ENCODE data around the gene DDX19B.
A peak's percentile ranks its signal among the peaks of the same experiment; 100 is the strongest.

DDX19B gene

GRCh38 chr16:70375636-70376611 is 76.9 kb downstream of the DDX19B start:
- TF ChIP-seq SIN3A (IDR thresholded peaks at IDR 0.05; ENCODE audit: borderline replicate concordance, insufficient read depth, low read length) (no peak), POLR2AphosphoS5 (IDR thresholded peaks at IDR 0.05; ENCODE audit: low read depth, low read length) (no peak), TAF1 (IDR thresholded peaks at IDR 0.05; ENCODE audit: borderline replicate concordance, insufficient read depth, low read length) (no peak), FOXP2 (optimal IDR thresholded peaks at IDR 0.05; ENCODE audit: borderline replicate concordance, extremely low read depth, extremely low read length, insufficient read depth) (no peak)
- TF ChIP-seq, protein P1, sequence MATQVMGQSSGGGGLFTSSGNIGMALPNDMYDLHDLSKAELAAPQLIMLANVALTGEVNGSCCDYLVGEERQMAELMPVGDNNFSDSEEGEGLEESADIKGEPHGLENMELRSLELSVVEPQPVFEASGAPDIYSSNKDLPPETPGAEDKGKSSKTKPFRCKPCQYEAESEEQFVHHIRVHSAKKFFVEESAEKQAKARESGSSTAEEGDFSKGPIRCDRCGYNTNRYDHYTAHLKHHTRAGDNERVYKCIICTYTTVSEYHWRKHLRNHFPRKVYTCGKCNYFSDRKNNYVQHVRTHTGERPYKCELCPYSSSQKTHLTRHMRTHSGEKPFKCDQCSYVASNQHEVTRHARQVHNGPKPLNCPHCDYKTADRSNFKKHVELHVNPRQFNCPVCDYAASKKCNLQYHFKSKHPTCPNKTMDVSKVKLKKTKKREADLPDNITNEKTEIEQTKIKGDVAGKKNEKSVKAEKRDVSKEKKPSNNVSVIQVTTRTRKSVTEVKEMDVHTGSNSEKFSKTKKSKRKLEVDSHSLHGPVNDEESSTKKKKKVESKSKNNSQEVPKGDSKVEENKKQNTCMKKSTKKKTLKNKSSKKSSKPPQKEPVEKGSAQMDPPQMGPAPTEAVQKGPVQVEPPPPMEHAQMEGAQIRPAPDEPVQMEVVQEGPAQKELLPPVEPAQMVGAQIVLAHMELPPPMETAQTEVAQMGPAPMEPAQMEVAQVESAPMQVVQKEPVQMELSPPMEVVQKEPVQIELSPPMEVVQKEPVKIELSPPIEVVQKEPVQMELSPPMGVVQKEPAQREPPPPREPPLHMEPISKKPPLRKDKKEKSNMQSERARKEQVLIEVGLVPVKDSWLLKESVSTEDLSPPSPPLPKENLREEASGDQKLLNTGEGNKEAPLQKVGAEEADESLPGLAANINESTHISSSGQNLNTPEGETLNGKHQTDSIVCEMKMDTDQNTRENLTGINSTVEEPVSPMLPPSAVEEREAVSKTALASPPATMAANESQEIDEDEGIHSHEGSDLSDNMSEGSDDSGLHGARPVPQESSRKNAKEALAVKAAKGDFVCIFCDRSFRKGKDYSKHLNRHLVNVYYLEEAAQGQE (IDR thresholded peaks at IDR 0.05; ENCODE audit: insufficient read depth in 1 of 2, low read depth in 2 of 2, low read length in 2 of 2) = no peak

DNA sequence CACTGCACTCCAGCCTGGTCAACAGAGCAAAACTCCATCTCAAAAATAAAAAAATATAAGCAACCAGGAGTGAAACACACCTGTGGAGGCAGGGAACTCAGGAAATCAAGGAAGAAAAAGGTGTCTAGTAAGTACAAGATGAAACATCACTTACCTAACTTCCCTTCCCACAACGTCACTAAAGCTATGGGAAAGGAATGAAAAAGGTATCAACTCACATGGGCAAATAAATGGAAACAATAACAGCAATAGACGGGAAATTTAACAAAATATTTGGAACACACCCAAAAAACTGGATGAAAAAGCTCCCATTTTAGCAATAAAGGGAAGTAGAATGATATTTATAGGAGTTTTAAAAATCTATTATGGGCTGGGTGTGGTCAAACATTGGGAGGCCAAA is 78.8 kb downstream of the DDX19B start:
- TF ChIP-seq TAF1 (IDR thresholded peaks at IDR 0.05; ENCODE audit: borderline replicate concordance, insufficient read depth, low read length) (no peak), SIN3A (IDR thresholded peaks at IDR 0.05; ENCODE audit: borderline replicate concordance, insufficient read depth, low read length) (no peak), FOXP2 (optimal IDR thresholded peaks at IDR 0.05; ENCODE audit: borderline replicate concordance, extremely low read depth, extremely low read length, insufficient read depth) (no peak), POLR2AphosphoS5 (IDR thresholded peaks at IDR 0.05; ENCODE audit: low read depth, low read length) (no peak)
- TF ChIP-seq, protein P1 (IDR thresholded peaks at IDR 0.05; ENCODE audit: insufficient read depth in 1 of 2, low read depth in 2 of 2, low read length in 2 of 2) = no peak

DNA sequence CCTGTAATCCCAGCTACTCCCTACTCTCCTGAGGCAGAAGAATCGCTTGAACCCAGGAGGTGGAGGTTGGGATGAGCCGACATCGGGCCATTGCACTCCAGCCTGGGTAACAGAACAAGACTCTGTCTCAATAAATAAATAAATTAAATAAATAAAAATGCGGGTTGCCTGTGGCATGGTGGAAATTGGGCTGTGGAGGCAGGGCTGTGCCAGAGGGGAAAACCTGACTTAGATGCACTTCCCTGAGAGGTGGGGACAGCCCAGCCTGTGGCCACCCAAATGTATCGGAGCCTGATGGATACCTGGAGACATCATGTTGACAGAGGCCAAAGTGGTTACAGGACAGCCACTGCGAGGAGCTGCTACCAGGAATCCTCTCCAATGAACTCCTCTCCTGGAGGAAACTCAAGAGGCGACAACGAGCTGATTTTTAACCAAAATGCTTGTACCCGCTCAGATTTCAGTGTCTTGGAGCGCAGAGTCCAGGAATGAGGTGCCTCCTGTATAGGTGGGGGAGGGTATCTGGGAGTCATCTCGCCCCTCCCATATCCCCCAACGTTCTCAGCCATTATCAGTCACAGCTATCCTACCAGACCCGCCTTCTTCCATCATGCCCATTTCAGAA is 80.0 kb downstream of the DDX19B start:
- TF ChIP-seq, protein P1 (IDR thresholded peaks at IDR 0.05; ENCODE audit: insufficient read depth in 1 of 2, low read depth in 2 of 2, low read length in 2 of 2) = no peak
- TF ChIP-seq POLR2AphosphoS5 (IDR thresholded peaks at IDR 0.05; ENCODE audit: low read depth, low read length) (peak; percentile 53; the same call in 1 of the 2 replicates), TAF1 (IDR thresholded peaks at IDR 0.05; ENCODE audit: borderline replicate concordance, insufficient read depth, low read length) (no peak)

GRCh38 chr16:70380248-70380918 is 81.4 kb downstream of the DDX19B start:
- TF ChIP-seq SIN3A (IDR thresholded peaks at IDR 0.05; ENCODE audit: borderline replicate concordance, insufficient read depth, low read length) = no peak
- no peak for TF ChIP-seq TAF1 (IDR thresholded peaks at IDR 0.05; ENCODE audit: borderline replicate concordance, insufficient read depth, low read length)
- TF ChIP-seq, protein P1 (IDR thresholded peaks at IDR 0.05; ENCODE audit: insufficient read depth in 1 of 2, low read depth in 2 of 2, low read length in 2 of 2) = no peak
- TF ChIP-seq POLR2AphosphoS5 (IDR thresholded peaks at IDR 0.05; ENCODE audit: low read depth, low read length) = no peak
- no peak for TF ChIP-seq FOXP2 (optimal IDR thresholded peaks at IDR 0.05; ENCODE audit: borderline replicate concordance, extremely low read depth, extremely low read length, insufficient read depth)
